HCT116 (cell line): ENCODE data around the gene GNGT1. TPM values are rescaled to one million over a fixed set of nuclear protein-coding genes. Genes with fewer than 3 reads are reported as not detected.

Experiments
- ATAC-seq: fragments of 200-7000 bp; cut with Tn5 transposase; 2 replicates; pipeline ENCODE4 v1.9.1; 2020; ENCODE audit warnings: mild to moderate bottlenecking, moderate library complexity
- BruUV-seq: library from RNA; stranded (reverse); fragments of 400-500 nt; replicated peaks from 2 replicates; lab custom pipeline; 2021; lab: Mats Ljungman, UMichigan
- CTCF ChIA-PET: fragments of 300-600 bp; sonication (Branson Sonifier 250); formaldehyde crosslinking; loops from one replicate; lab custom pipeline; 2021; ENCODE audit warnings: antibody characterized with exemption; lab: Charles Lee
- POLR2A ChIA-PET: fragments of 300-600, 350-600 bp; sonication (Branson Sonifier 250); formaldehyde crosslinking; loops from one replicate; lab custom pipeline; 2021; ENCODE audit warnings: antibody characterized with exemption; lab: Charles Lee
- RAD21 ChIA-PET, 2 experiments: fragments of 300-600 bp; sonication (Branson Sonifier 250); formaldehyde crosslinking; loops; one replicate each; lab custom pipeline; 2023; ENCODE audit warnings: low total read pairs in 2 of 2; ENCODE audit not compliant: uncharacterized antibody in 2 of 2, unreplicated experiment in 2 of 2, low non-redundant PET in 1 of 2; lab: Charles Lee
- DNase-seq: peaks from one replicate; pipeline ENCODE4 v3.0.0-alpha.2; 2010; ENCODE audit warnings: low read depth, low spot score
- H2AFZ ChIP-seq: fragments of 200-600 bp; shearing (Covaris generic), sonication (generic); 2 replicates; pipeline ENCODE4 v1.6.1; 2017; ENCODE audit warnings: low read depth, mixed run types, mixed read lengths, antibody characterized with exemption, low read length; ENCODE audit not compliant: poor library complexity, severe bottlenecking
- H3K27ac ChIP-seq: 2 replicates; pipeline ENCODE4 v1.5.1; 2012; ENCODE audit warnings: low read depth, low read length
- H3K27me3 ChIP-seq: fragments of 200-600 bp; sonication (generic); 2 replicates; pipeline ENCODE4 v1.6.1; 2016; ENCODE audit warnings: mixed run types, low read length, mixed read lengths; ENCODE audit not compliant: insufficient read depth
- H3K36me3 ChIP-seq, 2 experiments: fragments of 200-500 bp in 1 of 2; fragments of 200-600 bp in 1 of 2; sonication (Bioruptor generic) in 1 of 2; sonication (generic) in 1 of 2; 2 replicates each; pipeline versions ENCODE4 v1.5.1 to v1.6.1; 2014 to 2016; ENCODE audit warnings: low read length in 2 of 2, inconsistent platforms in 1 of 2, mixed read lengths in 1 of 2, mixed run types in 1 of 2; ENCODE audit not compliant: insufficient read depth in 2 of 2, control insufficient read depth in 1 of 2
- H3K4me1 ChIP-seq, 2 experiments: fragments of 200-600 bp in 1 of 2; sonication (generic) in 1 of 2; 2 replicates each; pipeline versions ENCODE4 v1.5.1 to v1.6.1; 2012 to 2017; ENCODE audit warnings: low read length in 2 of 2, inconsistent platforms in 1 of 2, mild to moderate bottlenecking in 1 of 2, mixed read lengths in 1 of 2, mixed run types in 1 of 2, moderate library complexity in 1 of 2; ENCODE audit not compliant: insufficient read depth in 2 of 2, control insufficient read depth in 1 of 2
- H3K4me2 ChIP-seq: fragments of 200-600 bp; sonication (generic); 2 replicates; pipeline ENCODE4 v1.6.1; 2017; ENCODE audit warnings: mixed run types, low read length, mixed read lengths
- H3K4me3 ChIP-seq, 2 experiments: fragments of 200-600 bp in 1 of 2; sonication (generic) in 1 of 2; replicated peaks in 1 of 2; 2 replicates each; pipeline ENCODE4 v1.5.1; 2011 to 2016; ENCODE audit warnings: low read length in 2 of 2, control low read depth in 1 of 2, low read depth in 1 of 2, mild to moderate bottlenecking in 1 of 2, mixed read lengths in 1 of 2, mixed run types in 1 of 2
- H3K79me2 ChIP-seq: fragments of 200-600 bp; sonication (generic); 2 replicates; pipeline ENCODE4 v1.6.1; 2017; ENCODE audit warnings: mild to moderate bottlenecking, mixed run types, low read length, moderate library complexity, mixed read lengths; ENCODE audit not compliant: insufficient read depth
- H3K9ac ChIP-seq: fragments of 200-600 bp; sonication (generic); 2 replicates; pipeline ENCODE4 v1.6.1; 2016; ENCODE audit warnings: low read length, mixed read lengths
- H3K9me2 ChIP-seq: fragments of 200-600 bp; sonication (generic), shearing (Covaris generic); 2 replicates; pipeline ENCODE4 v1.6.1; 2017; ENCODE audit warnings: mixed run types, mild to moderate bottlenecking, moderate library complexity; ENCODE audit not compliant: insufficient read depth
- H3K9me3 ChIP-seq, 2 experiments: fragments of 200-500 bp in 1 of 2; fragments of 200-600 bp in 1 of 2; sonication (Bioruptor generic) in 1 of 2; sonication (generic) in 1 of 2; 2 replicates each; pipeline ENCODE4 v1.6.1; 2014 to 2017; ENCODE audit warnings: low read length in 2 of 2, mixed read lengths in 2 of 2, inconsistent platforms in 1 of 2, low read depth in 1 of 2, mild to moderate bottlenecking in 1 of 2, mixed run types in 1 of 2, moderate library complexity in 1 of 2; ENCODE audit not compliant: control insufficient read depth in 1 of 2, insufficient read depth in 1 of 2
- H4K20me1 ChIP-seq: fragments of 200-600 bp; sonication (generic), shearing (Covaris generic); 2 replicates; pipeline ENCODE4 v1.6.1; 2017; ENCODE audit warnings: mixed run types, mild to moderate bottlenecking, moderate library complexity; ENCODE audit not compliant: insufficient read depth
- CBX3 ChIP-seq: IDR thresholded peaks from 2 replicates; pipeline ENCODE4 v1.6.1; 2012; ENCODE audit warnings: low read depth
- CEBPB ChIP-seq: IDR thresholded peaks from 2 replicates; pipeline ENCODE4 v1.6.1; 2012; ENCODE audit warnings: low read depth
- EGR1 ChIP-seq: IDR thresholded peaks from 2 replicates; pipeline ENCODE4 v1.6.1; 2012; ENCODE audit warnings: low read depth
- ELF1 ChIP-seq: IDR thresholded peaks from 2 replicates; pipeline ENCODE4 v1.6.1; 2012; ENCODE audit warnings: low read depth, borderline replicate concordance
- EZH2 ChIP-seq: fragments of 200-600 bp; sonication (generic); IDR thresholded peaks from 2 replicates; pipeline ENCODE4 v1.6.1; 2017; ENCODE audit warnings: antibody characterized with exemption, mixed run types
- EZH2phosphoT487 ChIP-seq: fragments of 200-600 bp; IDR thresholded peaks from 2 replicates; pipeline ENCODE4 v1.6.1; 2018; ENCODE audit warnings: antibody characterized with exemption, borderline replicate concordance
- JUND ChIP-seq: IDR thresholded peaks from 2 replicates; pipeline ENCODE4 v1.6.1; 2012
- MAX ChIP-seq: IDR thresholded peaks from 2 replicates; pipeline ENCODE4 v1.6.1; 2012
- POLR2A ChIP-seq: IDR thresholded peaks from 2 replicates; pipeline ENCODE4 v1.7.0; 2011; ENCODE audit warnings: borderline replicate concordance; ENCODE audit not compliant: insufficient read depth, insufficient read length; ENCODE audit errors: extremely low read depth
- POLR2AphosphoS5 ChIP-seq: IDR thresholded peaks from 2 replicates; pipeline ENCODE4 v1.6.1; 2011; ENCODE audit warnings: mild to moderate bottlenecking, low read depth, low read length, moderate library complexity
- RAD21 ChIP-seq: IDR thresholded peaks from 2 replicates; pipeline ENCODE4 v1.6.1; 2012; ENCODE audit warnings: low read depth, mild to moderate bottlenecking
- SIN3A ChIP-seq: IDR thresholded peaks from 2 replicates; pipeline ENCODE4 v1.6.1; 2012; ENCODE audit warnings: low read depth
- TCF7L2 ChIP-seq: IDR thresholded peaks from 2 replicates; pipeline ENCODE4 v1.7.0; 2011; ENCODE audit warnings: borderline replicate concordance, inconsistent platforms; ENCODE audit not compliant: insufficient read depth, insufficient read length; ENCODE audit errors: extremely low read depth
- YY1 ChIP-seq: IDR thresholded peaks from 2 replicates; pipeline ENCODE4 v1.6.1; 2011; ENCODE audit warnings: low read length, low read depth, moderate library complexity, mild to moderate bottlenecking; ENCODE audit not compliant: insufficient replicate concordance; ENCODE audit errors: extremely low read depth
- ZFX ChIP-seq: fragments of 450-650 bp; IDR thresholded peaks from 2 replicates; pipeline ENCODE4 v1.6.1; 2017
- ZNF274 ChIP-seq: fragments of 200-500 bp; sonication (Bioruptor generic); IDR thresholded peaks from 2 replicates; pipeline ENCODE4 v1.6.1; 2014; ENCODE audit warnings: mild to moderate bottlenecking, low read depth, low read length, inconsistent platforms
- intact Hi-C: fragments of 100-400 bp; cut with micrococcal nuclease; formaldehyde crosslinking; loops from 2 replicates; pipeline ENCODE4 v1.10.0; 2022
- total RNA-seq: library from RNA; stranded (reverse); gene quantifications from one replicate; pipeline ENCODE4 v1.2.1, GENCODE V29; 2021; ENCODE audit not compliant: unreplicated experiment
- TF ChIP-seq, protein P1 (sequence below): IDR thresholded peaks from 2 replicates; pipeline ENCODE4 v1.6.1; 2012; ENCODE audit warnings: low read depth
- TF ChIP-seq, protein P2 (sequence below), 3 experiments: fragments of 200-600 bp in 1 of 3; sonication (generic) in 1 of 3; IDR thresholded peaks in 2 of 3; conservative IDR thresholded peaks in 1 of 3; 2 replicates each; pipeline ENCODE4 v1.5.1; 2012 to 2017; ENCODE audit warnings: low read depth in 2 of 3, low read length in 2 of 3, antibody characterized with exemption in 1 of 3, borderline replicate concordance in 1 of 3, control low read depth in 1 of 3, mild to moderate bottlenecking in 1 of 3, mixed read lengths in 1 of 3, mixed run types in 1 of 3, moderate library complexity in 1 of 3; ENCODE audit not compliant: insufficient read depth in 1 of 3
- TF ChIP-seq, protein P3 (sequence below): IDR thresholded peaks from 2 replicates; pipeline ENCODE4 v1.6.1; 2012

GNGT1 gene
- total RNA-seq, 1 experiment from 2014 or later, result 0.91 TPM

- TF ChIP-seq TCF7L2 (no peak), ZNF274 (no peak), YY1 (no peak), JUND (no peak), EZH2 (no peak), EZH2phosphoT487 (no peak), POLR2AphosphoS5 (no peak), SIN3A (no peak), RAD21 (no peak), CBX3 (no peak), ELF1 (no peak), EGR1 (no peak), POLR2A (no peak), MAX (no peak), CEBPB (no peak), ZFX (no peak)
- TF ChIP-seq, protein P1, sequence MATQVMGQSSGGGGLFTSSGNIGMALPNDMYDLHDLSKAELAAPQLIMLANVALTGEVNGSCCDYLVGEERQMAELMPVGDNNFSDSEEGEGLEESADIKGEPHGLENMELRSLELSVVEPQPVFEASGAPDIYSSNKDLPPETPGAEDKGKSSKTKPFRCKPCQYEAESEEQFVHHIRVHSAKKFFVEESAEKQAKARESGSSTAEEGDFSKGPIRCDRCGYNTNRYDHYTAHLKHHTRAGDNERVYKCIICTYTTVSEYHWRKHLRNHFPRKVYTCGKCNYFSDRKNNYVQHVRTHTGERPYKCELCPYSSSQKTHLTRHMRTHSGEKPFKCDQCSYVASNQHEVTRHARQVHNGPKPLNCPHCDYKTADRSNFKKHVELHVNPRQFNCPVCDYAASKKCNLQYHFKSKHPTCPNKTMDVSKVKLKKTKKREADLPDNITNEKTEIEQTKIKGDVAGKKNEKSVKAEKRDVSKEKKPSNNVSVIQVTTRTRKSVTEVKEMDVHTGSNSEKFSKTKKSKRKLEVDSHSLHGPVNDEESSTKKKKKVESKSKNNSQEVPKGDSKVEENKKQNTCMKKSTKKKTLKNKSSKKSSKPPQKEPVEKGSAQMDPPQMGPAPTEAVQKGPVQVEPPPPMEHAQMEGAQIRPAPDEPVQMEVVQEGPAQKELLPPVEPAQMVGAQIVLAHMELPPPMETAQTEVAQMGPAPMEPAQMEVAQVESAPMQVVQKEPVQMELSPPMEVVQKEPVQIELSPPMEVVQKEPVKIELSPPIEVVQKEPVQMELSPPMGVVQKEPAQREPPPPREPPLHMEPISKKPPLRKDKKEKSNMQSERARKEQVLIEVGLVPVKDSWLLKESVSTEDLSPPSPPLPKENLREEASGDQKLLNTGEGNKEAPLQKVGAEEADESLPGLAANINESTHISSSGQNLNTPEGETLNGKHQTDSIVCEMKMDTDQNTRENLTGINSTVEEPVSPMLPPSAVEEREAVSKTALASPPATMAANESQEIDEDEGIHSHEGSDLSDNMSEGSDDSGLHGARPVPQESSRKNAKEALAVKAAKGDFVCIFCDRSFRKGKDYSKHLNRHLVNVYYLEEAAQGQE, result no peak
- TF ChIP-seq, protein P2, sequence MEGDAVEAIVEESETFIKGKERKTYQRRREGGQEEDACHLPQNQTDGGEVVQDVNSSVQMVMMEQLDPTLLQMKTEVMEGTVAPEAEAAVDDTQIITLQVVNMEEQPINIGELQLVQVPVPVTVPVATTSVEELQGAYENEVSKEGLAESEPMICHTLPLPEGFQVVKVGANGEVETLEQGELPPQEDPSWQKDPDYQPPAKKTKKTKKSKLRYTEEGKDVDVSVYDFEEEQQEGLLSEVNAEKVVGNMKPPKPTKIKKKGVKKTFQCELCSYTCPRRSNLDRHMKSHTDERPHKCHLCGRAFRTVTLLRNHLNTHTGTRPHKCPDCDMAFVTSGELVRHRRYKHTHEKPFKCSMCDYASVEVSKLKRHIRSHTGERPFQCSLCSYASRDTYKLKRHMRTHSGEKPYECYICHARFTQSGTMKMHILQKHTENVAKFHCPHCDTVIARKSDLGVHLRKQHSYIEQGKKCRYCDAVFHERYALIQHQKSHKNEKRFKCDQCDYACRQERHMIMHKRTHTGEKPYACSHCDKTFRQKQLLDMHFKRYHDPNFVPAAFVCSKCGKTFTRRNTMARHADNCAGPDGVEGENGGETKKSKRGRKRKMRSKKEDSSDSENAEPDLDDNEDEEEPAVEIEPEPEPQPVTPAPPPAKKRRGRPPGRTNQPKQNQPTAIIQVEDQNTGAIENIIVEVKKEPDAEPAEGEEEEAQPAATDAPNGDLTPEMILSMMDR (IDR thresholded peaks at IDR 0.05 in 2 of 3, conservative IDR thresholded peaks at IDR 0.05 in 1 of 3; ENCODE audit: borderline replicate concordance in 1 of 3, insufficient read depth in 1 of 3, low read depth in 2 of 3, low read length in 2 of 3), result no peak
- TF ChIP-seq, protein P3, sequence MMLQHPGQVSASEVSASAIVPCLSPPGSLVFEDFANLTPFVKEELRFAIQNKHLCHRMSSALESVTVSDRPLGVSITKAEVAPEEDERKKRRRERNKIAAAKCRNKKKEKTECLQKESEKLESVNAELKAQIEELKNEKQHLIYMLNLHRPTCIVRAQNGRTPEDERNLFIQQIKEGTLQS, result no peak
- DNase-seq, result no peak
- Histone ChIP-seq H3K9ac (no peak overlapping the region), H3K27ac (no peak overlapping the region), H3K9me3 (no peaks in the 10 kb centered on the region), H3K4me3 (no peak overlapping the region), H3K36me3 (no peaks in the 10 kb centered on the region), H3K27me3 (no peaks in the 10 kb centered on the region; the same call in 1 of the 2 replicates), H3K79me2 (no peaks in the 10 kb centered on the region), H4K20me1 (no peaks in the 10 kb centered on the region), H3K4me1 (no peaks in the 10 kb centered on the region), H3K4me2 (no peak overlapping the region), H3K9me2 (no peaks in the 10 kb centered on the region), H2AFZ (no peak overlapping the region)
- ChIA-PET POLR2A (no interaction called here), CTCF (no interaction called here), RAD21 (no interaction called here)
- intact Hi-C loops, result no loop called here
- BruUV-seq, result no TSS peak
- no peak for ATAC-seq
Observed at GRCh38 chr7:93894966-93895640, 11.3 kb upstream of the GNGT1 start.
